C4-2B (cell line): ENCODE data around the gene FAM169A.

Experiments
- H3K27ac ChIP-seq: fragments of 450-650 bp; 2 replicates; pipeline ENCODE4 v1.5.1; 2017
- ZFX ChIP-seq: fragments of 450-650 bp; IDR thresholded peaks from 2 replicates; pipeline ENCODE4 v1.6.1; 2017
- TF ChIP-seq, protein P1 (sequence below): fragments of 450-650 bp; conservative IDR thresholded peaks from 2 replicates; pipeline ENCODE4 v1.5.1; 2017; ENCODE audit warnings: mild to moderate bottlenecking

FAM169A gene

DNA sequence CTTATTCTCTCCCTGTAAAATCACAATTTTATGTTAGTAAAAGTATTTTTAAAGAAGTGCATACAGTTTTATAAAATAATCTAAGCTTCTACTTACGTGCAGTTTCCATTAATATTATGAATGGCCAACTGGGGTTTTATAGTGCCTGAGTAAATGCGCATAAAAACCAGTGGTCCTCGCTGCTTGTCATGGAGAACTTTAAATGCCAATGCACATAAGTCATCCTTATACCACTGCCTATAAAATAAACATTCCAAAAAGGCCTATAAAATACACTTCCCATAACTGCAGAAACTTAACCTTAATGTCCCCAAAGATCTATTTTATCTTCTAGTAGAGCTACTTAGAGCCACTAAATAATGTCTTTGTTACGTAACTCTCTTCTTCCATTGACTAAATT, 127.8 kb downstream of the FAM169A start:
- no peak for TF ChIP-seq ZFX
- TF ChIP-seq, protein P1, sequence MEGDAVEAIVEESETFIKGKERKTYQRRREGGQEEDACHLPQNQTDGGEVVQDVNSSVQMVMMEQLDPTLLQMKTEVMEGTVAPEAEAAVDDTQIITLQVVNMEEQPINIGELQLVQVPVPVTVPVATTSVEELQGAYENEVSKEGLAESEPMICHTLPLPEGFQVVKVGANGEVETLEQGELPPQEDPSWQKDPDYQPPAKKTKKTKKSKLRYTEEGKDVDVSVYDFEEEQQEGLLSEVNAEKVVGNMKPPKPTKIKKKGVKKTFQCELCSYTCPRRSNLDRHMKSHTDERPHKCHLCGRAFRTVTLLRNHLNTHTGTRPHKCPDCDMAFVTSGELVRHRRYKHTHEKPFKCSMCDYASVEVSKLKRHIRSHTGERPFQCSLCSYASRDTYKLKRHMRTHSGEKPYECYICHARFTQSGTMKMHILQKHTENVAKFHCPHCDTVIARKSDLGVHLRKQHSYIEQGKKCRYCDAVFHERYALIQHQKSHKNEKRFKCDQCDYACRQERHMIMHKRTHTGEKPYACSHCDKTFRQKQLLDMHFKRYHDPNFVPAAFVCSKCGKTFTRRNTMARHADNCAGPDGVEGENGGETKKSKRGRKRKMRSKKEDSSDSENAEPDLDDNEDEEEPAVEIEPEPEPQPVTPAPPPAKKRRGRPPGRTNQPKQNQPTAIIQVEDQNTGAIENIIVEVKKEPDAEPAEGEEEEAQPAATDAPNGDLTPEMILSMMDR: no peak
- no peak overlapping the region for H3K27ac ChIP-seq

DNA sequence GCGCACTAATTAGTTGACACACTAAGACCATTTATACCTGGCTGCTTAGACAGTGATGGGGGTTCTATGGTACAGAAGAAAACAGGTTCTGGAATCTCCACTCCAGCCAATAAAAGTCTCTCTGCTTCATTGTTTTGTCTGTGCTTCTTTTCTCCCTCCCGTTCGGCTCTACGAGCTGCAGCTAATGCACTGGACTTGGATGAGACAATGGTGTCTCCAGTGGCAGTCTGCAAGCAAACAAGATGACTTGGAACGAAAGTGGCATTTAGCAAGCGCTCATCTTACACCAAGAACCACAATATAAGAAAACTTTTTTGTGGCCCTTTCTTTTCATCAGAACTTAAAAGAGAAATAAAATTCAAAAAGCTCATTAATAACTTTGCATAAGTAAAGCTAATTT, 129.4 kb downstream of the FAM169A start:
- H3K27ac ChIP-seq: no peak overlapping the region

More for the DNA sequence above, 129.4 kb downstream of the FAM169A start:
- TF ChIP-seq, protein P1: no peak
- no peak for TF ChIP-seq ZFX
